ENCODE results near the gene LGALS8.
A peak's percentile ranks its signal among the peaks of the same experiment; 100 is the strongest.

Gene LGALS8

GRCh38 chr1:236508593-236509027 is 15.2 kb upstream of the LGALS8 start:
- no peak for DNase-seq (ENCODE audit: low read depth in 2 of 2, low spot score in 1 of 2)

GRCh38 chr1:236509203-236509602 is 14.6 kb upstream of the LGALS8 start:
- no peak for DNase-seq (ENCODE audit: low read depth in 2 of 2, low spot score in 1 of 2)

GRCh38 chr1:236509647-236510401 is 14.0 kb upstream of the LGALS8 start:
- DNase-seq (ENCODE audit: low read depth in 2 of 2, low spot score in 1 of 2) = no peak

GRCh38 chr1:236511735-236512418 is 11.9 kb upstream of the LGALS8 start:
- no peak for DNase-seq (ENCODE audit: low read depth in 2 of 2, low spot score in 1 of 2)

GRCh38 chr1:236514703-236515442 is 8.9 kb upstream of the LGALS8 start:
- DNase-seq (ENCODE audit: low read depth in 2 of 2, low spot score in 1 of 2) = no peak

GRCh38 chr1:236515443-236515958 is 8.3 kb upstream of the LGALS8 start:
- no peak for DNase-seq (ENCODE audit: low read depth in 2 of 2, low spot score in 1 of 2)

- no peak for DNase-seq (ENCODE audit: low read depth in 2 of 2, low spot score in 1 of 2)
Observed at GRCh38 chr1:236516929-236517704, 6.7 kb upstream of the LGALS8 start.

- DNase-seq (ENCODE audit: low read depth in 2 of 2, low spot score in 1 of 2) = no peak
Observed at GRCh38 chr1:236518322-236518721, 5.5 kb upstream of the LGALS8 start.

- no peak for DNase-seq (ENCODE audit: low read depth in 2 of 2, low spot score in 1 of 2)
Observed at GRCh38 chr1:236520445-236521005, 3.3 kb upstream of the LGALS8 start.

GRCh38 chr1:236522937-236523703 is 662 bp upstream of the LGALS8 start:
- DNase-seq (ENCODE audit: low read depth in 2 of 2, low spot score in 1 of 2) = no peak

- peak in 1 of 2 donors; percentile 29 for DNase-seq (ENCODE audit: low read depth in 2 of 2, low spot score in 1 of 2)
Observed at GRCh38 chr1:236524142-236524894, 536 bp downstream of the LGALS8 start.

GRCh38 chr1:236524895-236525184 is 1.1 kb downstream of the LGALS8 start:
- DNase-seq (ENCODE audit: low read depth in 2 of 2, low spot score in 1 of 2) = no peak

- DNase-seq (ENCODE audit: low read depth in 2 of 2, low spot score in 1 of 2) = no peak
Observed at GRCh38 chr1:236526079-236526478, 2.3 kb downstream of the LGALS8 start.

- DNase-seq (ENCODE audit: low read depth in 2 of 2, low spot score in 1 of 2) = no peak
Observed at GRCh38 chr1:236530286-236530685, 6.5 kb downstream of the LGALS8 start.

- no peak for DNase-seq (ENCODE audit: low read depth in 2 of 2, low spot score in 1 of 2)
Observed at GRCh38 chr1:236530959-236531358, 7.2 kb downstream of the LGALS8 start.

- no peak for DNase-seq (ENCODE audit: low read depth in 2 of 2, low spot score in 1 of 2)
Observed at GRCh38 chr1:236532850-236533249, 9.1 kb downstream of the LGALS8 start.

- DNase-seq (ENCODE audit: low read depth in 2 of 2, low spot score in 1 of 2) = no peak
Observed at GRCh38 chr1:236534151-236534651, 10.4 kb downstream of the LGALS8 start.

GRCh38 chr1:236535190-236535589 is 11.4 kb downstream of the LGALS8 start:
- DNase-seq (ENCODE audit: low read depth in 2 of 2, low spot score in 1 of 2) = no peak

GRCh38 chr1:236535662-236536161 is 11.9 kb downstream of the LGALS8 start:
- DNase-seq (ENCODE audit: low read depth in 2 of 2, low spot score in 1 of 2) = no peak
